AG10803 (cell line): ENCODE measurements around the gene BCO2.

Source experiments
- DNase-seq: peaks from one replicate; pipeline ENCODE4 v3.0.0; 2010; ENCODE audit warnings: low read depth
- H3K4me3 ChIP-seq: 2 replicates; pipeline ENCODE4 v1.5.1; 2011; ENCODE audit warnings: mild to moderate bottlenecking, low read length, control low read depth
- CTCF ChIP-seq: conservative IDR thresholded peaks from 2 replicates; pipeline ENCODE4 v1.5.1; 2011; ENCODE audit warnings: mild to moderate bottlenecking, low read length, control low read depth, inconsistent platforms

Gene BCO2

GRCh38 chr11:112200252-112200651, 24.9 kb downstream of the BCO2 start:
- DNase-seq, result no peak
- TF ChIP-seq CTCF, result no peak
- no peak overlapping the region for H3K4me3 ChIP-seq

GRCh38 chr11:112206071-112206470, 30.8 kb downstream of the BCO2 start:
- TF ChIP-seq CTCF, result no peak
- DNase-seq, result no peak
- no peak overlapping the region for H3K4me3 ChIP-seq

- no peak for TF ChIP-seq CTCF
- H3K4me3 ChIP-seq, result no peak overlapping the region
- DNase-seq, result no peak
Observed at GRCh38 chr11:112210890-112211289, 35.6 kb downstream of the BCO2 start.

- no peak for TF ChIP-seq CTCF
- no peak for DNase-seq
- H3K4me3 ChIP-seq, result no peak overlapping the region
Observed at GRCh38 chr11:112211536-112211935, 36.2 kb downstream of the BCO2 start.

- no peak for DNase-seq
- no peak for TF ChIP-seq CTCF
- no peak overlapping the region for H3K4me3 ChIP-seq
Observed at GRCh38 chr11:112212290-112212689, 37.0 kb downstream of the BCO2 start.

- TF ChIP-seq CTCF, result no peak
- DNase-seq, result no peak
- H3K4me3 ChIP-seq, result no peak overlapping the region
Observed at GRCh38 chr11:112212710-112213109, 37.4 kb downstream of the BCO2 start.

GRCh38 chr11:112213753-112214152, 38.4 kb downstream of the BCO2 start:
- TF ChIP-seq CTCF, result no peak
- no peak for DNase-seq
- no peak overlapping the region for H3K4me3 ChIP-seq
